GM23338 (cell line): ENCODE measurements around the gene PSMB5. TPM values are rescaled to one million over a fixed set of nuclear protein-coding genes. Genes with fewer than 3 reads are reported as not detected.

Experiments used
- ATAC-seq: fragments of 200-7000 bp; cut with Tn5 transposase; 3 replicates; pipeline ENCODE4 v1.9.1; 2020
- DNase-seq: peaks from one replicate; pipeline ENCODE4 v3.0.0-alpha.2; 2015; ENCODE audit warnings: low spot score
- H2AFZ ChIP-seq: fragments of 200-600 bp; sonication (generic); 2 replicates; pipeline ENCODE4 v1.8.0; 2016; ENCODE audit warnings: antibody characterized with exemption, mild to moderate bottlenecking, moderate library complexity
- H3F3A ChIP-seq: fragments of 200-600 bp; sonication (generic); replicated peaks from 2 replicates; pipeline ENCODE4 v1.8.0; 2017; ENCODE audit warnings: antibody characterized with exemption, mixed run types, low read depth
- H3K27ac ChIP-seq: fragments of 200-600 bp; sonication (generic); 2 replicates; pipeline ENCODE4 v1.6.1; 2016; ENCODE audit warnings: low read depth
- H3K27me3 ChIP-seq: fragments of 200-600 bp; sonication (generic); 2 replicates; pipeline ENCODE4 v1.8.0; 2016; ENCODE audit warnings: mild to moderate bottlenecking, mixed run types, moderate library complexity; ENCODE audit not compliant: insufficient read depth
- H3K36me3 ChIP-seq: fragments of 200-600 bp; sonication (generic); 2 replicates; pipeline ENCODE4 v1.8.0; 2016; ENCODE audit warnings: mild to moderate bottlenecking; ENCODE audit not compliant: insufficient read depth
- H3K4me1 ChIP-seq: fragments of 200-600 bp; sonication (generic); 2 replicates; pipeline ENCODE4 v1.8.0; 2016; ENCODE audit warnings: mild to moderate bottlenecking, moderate library complexity; ENCODE audit not compliant: insufficient read depth
- H3K4me2 ChIP-seq: fragments of 200-600 bp; sonication (generic); 2 replicates; pipeline ENCODE4 v1.7.1; 2017; ENCODE audit warnings: mixed run types
- H3K4me3 ChIP-seq: fragments of 200-600 bp; sonication (generic); 2 replicates; pipeline ENCODE4 v1.6.1; 2016; ENCODE audit warnings: mixed run types
- H3K79me2 ChIP-seq: fragments of 200-600 bp; sonication (generic); replicated peaks from 2 replicates; pipeline ENCODE4 v1.8.0; 2017; ENCODE audit warnings: mild to moderate bottlenecking; ENCODE audit not compliant: insufficient read depth
- H3K9me2 ChIP-seq: fragments of 200-600 bp; sonication (generic); 2 replicates; pipeline ENCODE4 v1.8.0; 2017; ENCODE audit not compliant: insufficient read depth
- H4K20me1 ChIP-seq: fragments of 200-600 bp; sonication (generic); replicated peaks from 2 replicates; pipeline ENCODE4 v1.8.0; 2017; ENCODE audit warnings: mild to moderate bottlenecking; ENCODE audit not compliant: insufficient read depth
- H3K27ac Mint-ChIP-seq: 2 replicates; pipeline ENCODE4 v1.8.0; 2020; ENCODE audit warnings: inconsistent platforms, mild to moderate bottlenecking, moderate library complexity, mixed read lengths
- H3K27me3 Mint-ChIP-seq: 3 replicates; pipeline ENCODE4 v1.8.0; 2022; ENCODE audit warnings: low read depth, mild to moderate bottlenecking, moderate library complexity, mixed read lengths, inconsistent platforms; ENCODE audit not compliant: insufficient read depth, poor library complexity
- H3K36me3 Mint-ChIP-seq: 3 replicates; pipeline ENCODE4 v1.8.0; 2021; ENCODE audit warnings: low read depth, mild to moderate bottlenecking, inconsistent platforms, moderate library complexity, mixed read lengths
- H3K4me1 Mint-ChIP-seq: 3 replicates; pipeline ENCODE4 v1.8.0; 2020; ENCODE audit warnings: mild to moderate bottlenecking, inconsistent platforms, mixed read lengths
- H3K4me3 Mint-ChIP-seq: 3 replicates; pipeline ENCODE4 v1.8.0; 2021; ENCODE audit warnings: moderate library complexity, mild to moderate bottlenecking, inconsistent platforms, mixed read lengths
- H3K9me3 Mint-ChIP-seq: 3 replicates; pipeline ENCODE4 v1.8.0; 2020; ENCODE audit warnings: moderate library complexity, mild to moderate bottlenecking, inconsistent platforms, mixed read lengths
- EZH2 ChIP-seq: fragments of 200-600 bp; sonication (generic); IDR thresholded peaks from one replicate; pipeline ENCODE4 v1.8.0; 2017; ENCODE audit warnings: antibody characterized with exemption, mild to moderate bottlenecking, low read depth; ENCODE audit not compliant: unreplicated experiment
- EZH2phosphoT487 ChIP-seq: fragments of 200-600 bp; sonication (generic); IDR thresholded peaks from one replicate; pipeline ENCODE4 v1.8.1; 2018; ENCODE audit warnings: antibody characterized with exemption; ENCODE audit not compliant: unreplicated experiment
- JUNB ChIP-seq: IDR thresholded peaks from one replicate; pipeline ENCODE4 v1.6.1; 2016; ENCODE audit warnings: antibody characterized with exemption; ENCODE audit not compliant: unreplicated experiment
- POLR2AphosphoS5 ChIP-seq: IDR thresholded peaks from 2 replicates; pipeline ENCODE4 v1.6.1; 2016; ENCODE audit warnings: antibody characterized with exemption, low read depth
- ZNF331 ChIP-seq: fragments of 250-450 bp; sonication (Bioruptor Pico); IDR thresholded peaks from 2 replicates; pipeline ENCODE4 v1.5.0; 2020; ENCODE audit warnings: low read depth, mild to moderate bottlenecking, moderate library complexity
- polyA plus RNA-seq: library from polyadenylated mRNA; unstranded; fragments of >200 nt; fragmentation: Nextera tagmentation; extraction: Ambion mirVana; gene quantifications from 2 replicates; pipeline ENCODE4 v1.2.1, GENCODE V29; 2016
- total RNA-seq: library from RNA; depleted of rRNA; stranded (reverse); fragments of >200 nt; shearing (Covaris generic); gene quantifications from 2 replicates; pipeline ENCODE4 v1.2.3, GENCODE V29; 2014
- TF ChIP-seq, protein P1 (sequence below), 2 experiments: fragments of 200-600 bp in 1 of 2; sonication (generic) in 1 of 2; conservative IDR thresholded peaks; 2 replicates each; pipeline versions ENCODE4 v1.5.1 to v1.6.1; 2016 to 2017; ENCODE audit warnings: antibody characterized with exemption in 2 of 2, low read depth in 2 of 2, mild to moderate bottlenecking in 2 of 2, moderate library complexity in 1 of 2
- TF ChIP-seq, protein P2 (sequence below): fragments of 250-450 bp; sonication (Bioruptor Pico); IDR thresholded peaks from 2 replicates; pipeline ENCODE4 v1.5.0; 2020; ENCODE audit warnings: mild to moderate bottlenecking, moderate library complexity
- TF ChIP-seq, protein P3 (sequence below): IDR thresholded peaks from one replicate; pipeline ENCODE4 v1.6.1; 2018; ENCODE audit warnings: antibody characterized with exemption; ENCODE audit not compliant: unreplicated experiment

PSMB5 gene
- total and polyA plus RNA-seq, 2 experiments from 2014 or later, result 265 to 341 TPM

DNA sequence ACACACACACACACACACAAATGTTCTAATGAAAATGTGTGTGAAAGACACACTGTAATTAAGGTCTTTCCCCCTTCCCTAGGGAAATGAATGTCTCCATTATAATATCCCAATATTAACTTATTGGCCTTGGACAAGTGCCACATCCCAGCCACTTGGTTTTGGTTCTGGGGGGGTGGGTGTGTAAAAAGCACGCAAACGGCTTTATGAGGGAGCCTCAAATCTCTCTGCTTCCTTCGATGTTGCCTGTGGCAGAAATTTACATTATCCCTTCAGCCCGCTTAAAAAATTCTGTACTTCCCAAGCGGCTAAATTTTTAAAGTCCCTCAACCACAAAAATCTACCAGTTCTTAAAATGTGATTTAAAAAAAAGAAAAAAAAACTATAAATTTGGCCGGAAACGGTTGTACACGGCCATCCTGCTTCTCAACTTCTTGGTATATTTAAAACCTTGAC, 25.2 kb downstream of the PSMB5 start:
- peaks cover 11% of the 10 kb centered on the region; the same call in 1 of the 2 replicates for H3K4me1 ChIP-seq
- H3K4me3 ChIP-seq, result peak overlapping the region; percentile 59
- H3K79me2 ChIP-seq, result no peaks in the 10 kb centered on the region
- H3K36me3 ChIP-seq, result no peaks in the 10 kb centered on the region
- Mint-ChIP-seq H3K36me3 (peaks cover 5% of the 10 kb centered on the region; the same call in 2 of the 3 replicates), H3K4me1 (peaks cover 29% of the 10 kb centered on the region), H3K4me3 (peak overlapping the region; percentile 78), H3K27ac (peak overlapping the region; percentile 85; the same call in 1 of the 2 replicates), H3K27me3 (peaks cover 6% of the 10 kb centered on the region), H3K9me3 (no peaks in the 10 kb centered on the region; the same call in 2 of the 3 replicates)
- H3K27me3 ChIP-seq, result no peaks in the 10 kb centered on the region
- H3K9me2 ChIP-seq, result no peaks in the 10 kb centered on the region
- ATAC-seq (no peak), DNase-seq (no peak)
- H4K20me1 ChIP-seq, result no peaks in the 10 kb centered on the region
- TF ChIP-seq, protein P1, sequence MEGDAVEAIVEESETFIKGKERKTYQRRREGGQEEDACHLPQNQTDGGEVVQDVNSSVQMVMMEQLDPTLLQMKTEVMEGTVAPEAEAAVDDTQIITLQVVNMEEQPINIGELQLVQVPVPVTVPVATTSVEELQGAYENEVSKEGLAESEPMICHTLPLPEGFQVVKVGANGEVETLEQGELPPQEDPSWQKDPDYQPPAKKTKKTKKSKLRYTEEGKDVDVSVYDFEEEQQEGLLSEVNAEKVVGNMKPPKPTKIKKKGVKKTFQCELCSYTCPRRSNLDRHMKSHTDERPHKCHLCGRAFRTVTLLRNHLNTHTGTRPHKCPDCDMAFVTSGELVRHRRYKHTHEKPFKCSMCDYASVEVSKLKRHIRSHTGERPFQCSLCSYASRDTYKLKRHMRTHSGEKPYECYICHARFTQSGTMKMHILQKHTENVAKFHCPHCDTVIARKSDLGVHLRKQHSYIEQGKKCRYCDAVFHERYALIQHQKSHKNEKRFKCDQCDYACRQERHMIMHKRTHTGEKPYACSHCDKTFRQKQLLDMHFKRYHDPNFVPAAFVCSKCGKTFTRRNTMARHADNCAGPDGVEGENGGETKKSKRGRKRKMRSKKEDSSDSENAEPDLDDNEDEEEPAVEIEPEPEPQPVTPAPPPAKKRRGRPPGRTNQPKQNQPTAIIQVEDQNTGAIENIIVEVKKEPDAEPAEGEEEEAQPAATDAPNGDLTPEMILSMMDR (conservative IDR thresholded peaks at IDR 0.05; ENCODE audit: low read depth in 2 of 2), result no peak
- TF ChIP-seq, protein P2, sequence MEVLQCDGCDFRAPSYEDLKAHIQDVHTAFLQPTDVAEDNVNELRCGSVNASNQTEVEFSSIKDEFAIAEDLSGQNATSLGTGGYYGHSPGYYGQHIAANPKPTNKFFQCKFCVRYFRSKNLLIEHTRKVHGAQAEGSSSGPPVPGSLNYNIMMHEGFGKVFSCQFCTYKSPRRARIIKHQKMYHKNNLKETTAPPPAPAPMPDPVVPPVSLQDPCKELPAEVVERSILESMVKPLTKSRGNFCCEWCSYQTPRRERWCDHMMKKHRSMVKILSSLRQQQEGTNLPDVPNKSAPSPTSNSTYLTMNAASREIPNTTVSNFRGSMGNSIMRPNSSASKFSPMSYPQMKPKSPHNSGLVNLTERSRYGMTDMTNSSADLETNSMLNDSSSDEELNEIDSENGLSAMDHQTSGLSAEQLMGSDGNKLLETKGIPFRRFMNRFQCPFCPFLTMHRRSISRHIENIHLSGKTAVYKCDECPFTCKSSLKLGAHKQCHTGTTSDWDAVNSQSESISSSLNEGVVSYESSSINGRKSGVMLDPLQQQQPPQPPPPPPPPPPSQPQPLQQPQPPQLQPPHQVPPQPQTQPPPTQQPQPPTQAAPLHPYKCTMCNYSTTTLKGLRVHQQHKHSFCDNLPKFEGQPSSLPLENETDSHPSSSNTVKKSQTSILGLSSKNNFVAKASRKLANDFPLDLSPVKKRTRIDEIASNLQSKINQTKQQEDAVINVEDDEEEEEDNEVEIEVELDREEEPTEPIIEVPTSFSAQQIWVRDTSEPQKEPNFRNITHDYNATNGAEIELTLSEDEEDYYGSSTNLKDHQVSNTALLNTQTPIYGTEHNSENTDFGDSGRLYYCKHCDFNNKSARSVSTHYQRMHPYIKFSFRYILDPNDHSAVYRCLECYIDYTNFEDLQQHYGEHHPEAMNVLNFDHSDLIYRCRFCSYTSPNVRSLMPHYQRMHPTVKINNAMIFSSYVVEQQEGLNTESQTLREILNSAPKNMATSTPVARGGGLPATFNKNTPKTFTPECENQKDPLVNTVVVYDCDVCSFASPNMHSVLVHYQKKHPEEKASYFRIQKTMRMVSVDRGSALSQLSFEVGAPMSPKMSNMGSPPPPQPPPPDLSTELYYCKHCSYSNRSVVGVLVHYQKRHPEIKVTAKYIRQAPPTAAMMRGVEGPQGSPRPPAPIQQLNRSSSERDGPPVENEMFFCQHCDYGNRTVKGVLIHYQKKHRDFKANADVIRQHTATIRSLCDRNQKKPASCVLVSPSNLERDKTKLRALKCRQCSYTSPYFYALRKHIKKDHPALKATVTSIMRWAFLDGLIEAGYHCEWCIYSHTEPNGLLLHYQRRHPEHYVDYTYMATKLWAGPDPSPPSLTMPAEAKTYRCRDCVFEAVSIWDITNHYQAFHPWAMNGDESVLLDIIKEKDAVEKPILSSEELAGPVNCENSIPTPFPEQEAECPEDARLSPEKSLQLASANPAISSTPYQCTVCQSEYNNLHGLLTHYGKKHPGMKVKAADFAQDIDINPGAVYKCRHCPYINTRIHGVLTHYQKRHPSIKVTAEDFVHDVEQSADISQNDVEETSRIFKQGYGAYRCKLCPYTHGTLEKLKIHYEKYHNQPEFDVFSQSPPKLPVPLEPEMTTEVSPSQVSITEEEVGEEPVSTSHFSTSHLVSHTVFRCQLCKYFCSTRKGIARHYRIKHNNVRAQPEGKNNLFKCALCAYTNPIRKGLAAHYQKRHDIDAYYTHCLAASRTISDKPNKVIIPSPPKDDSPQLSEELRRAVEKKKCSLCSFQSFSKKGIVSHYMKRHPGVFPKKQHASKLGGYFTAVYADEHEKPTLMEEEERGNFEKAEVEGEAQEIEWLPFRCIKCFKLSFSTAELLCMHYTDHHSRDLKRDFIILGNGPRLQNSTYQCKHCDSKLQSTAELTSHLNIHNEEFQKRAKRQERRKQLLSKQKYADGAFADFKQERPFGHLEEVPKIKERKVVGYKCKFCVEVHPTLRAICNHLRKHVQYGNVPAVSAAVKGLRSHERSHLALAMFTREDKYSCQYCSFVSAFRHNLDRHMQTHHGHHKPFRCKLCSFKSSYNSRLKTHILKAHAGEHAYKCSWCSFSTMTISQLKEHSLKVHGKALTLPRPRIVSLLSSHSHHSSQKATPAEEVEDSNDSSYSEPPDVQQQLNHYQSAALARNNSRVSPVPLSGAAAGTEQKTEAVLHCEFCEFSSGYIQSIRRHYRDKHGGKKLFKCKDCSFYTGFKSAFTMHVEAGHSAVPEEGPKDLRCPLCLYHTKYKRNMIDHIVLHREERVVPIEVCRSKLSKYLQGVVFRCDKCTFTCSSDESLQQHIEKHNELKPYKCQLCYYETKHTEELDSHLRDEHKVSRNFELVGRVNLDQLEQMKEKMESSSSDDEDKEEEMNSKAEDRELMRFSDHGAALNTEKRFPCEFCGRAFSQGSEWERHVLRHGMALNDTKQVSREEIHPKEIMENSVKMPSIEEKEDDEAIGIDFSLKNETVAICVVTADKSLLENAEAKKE (CRISPR knock-in tag), result no peak
- TF ChIP-seq EZH2phosphoT487 (no peak), EZH2 (no peak), POLR2AphosphoS5 (no peak), JUNB (no peak), ZNF331 (CRISPR knock-in tag) (no peak)
- TF ChIP-seq, protein P3, sequence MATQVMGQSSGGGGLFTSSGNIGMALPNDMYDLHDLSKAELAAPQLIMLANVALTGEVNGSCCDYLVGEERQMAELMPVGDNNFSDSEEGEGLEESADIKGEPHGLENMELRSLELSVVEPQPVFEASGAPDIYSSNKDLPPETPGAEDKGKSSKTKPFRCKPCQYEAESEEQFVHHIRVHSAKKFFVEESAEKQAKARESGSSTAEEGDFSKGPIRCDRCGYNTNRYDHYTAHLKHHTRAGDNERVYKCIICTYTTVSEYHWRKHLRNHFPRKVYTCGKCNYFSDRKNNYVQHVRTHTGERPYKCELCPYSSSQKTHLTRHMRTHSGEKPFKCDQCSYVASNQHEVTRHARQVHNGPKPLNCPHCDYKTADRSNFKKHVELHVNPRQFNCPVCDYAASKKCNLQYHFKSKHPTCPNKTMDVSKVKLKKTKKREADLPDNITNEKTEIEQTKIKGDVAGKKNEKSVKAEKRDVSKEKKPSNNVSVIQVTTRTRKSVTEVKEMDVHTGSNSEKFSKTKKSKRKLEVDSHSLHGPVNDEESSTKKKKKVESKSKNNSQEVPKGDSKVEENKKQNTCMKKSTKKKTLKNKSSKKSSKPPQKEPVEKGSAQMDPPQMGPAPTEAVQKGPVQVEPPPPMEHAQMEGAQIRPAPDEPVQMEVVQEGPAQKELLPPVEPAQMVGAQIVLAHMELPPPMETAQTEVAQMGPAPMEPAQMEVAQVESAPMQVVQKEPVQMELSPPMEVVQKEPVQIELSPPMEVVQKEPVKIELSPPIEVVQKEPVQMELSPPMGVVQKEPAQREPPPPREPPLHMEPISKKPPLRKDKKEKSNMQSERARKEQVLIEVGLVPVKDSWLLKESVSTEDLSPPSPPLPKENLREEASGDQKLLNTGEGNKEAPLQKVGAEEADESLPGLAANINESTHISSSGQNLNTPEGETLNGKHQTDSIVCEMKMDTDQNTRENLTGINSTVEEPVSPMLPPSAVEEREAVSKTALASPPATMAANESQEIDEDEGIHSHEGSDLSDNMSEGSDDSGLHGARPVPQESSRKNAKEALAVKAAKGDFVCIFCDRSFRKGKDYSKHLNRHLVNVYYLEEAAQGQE, result no peak
- peak overlapping the region; percentile 74 for H3K4me2 ChIP-seq
- no peak overlapping the region for H2AFZ ChIP-seq
- 0 out of 2 replicates have a peak, but pooled peaks cover 5% of the 10 kb centered on the region for H3F3A ChIP-seq
- no peak overlapping the region for H3K27ac ChIP-seq
